ENCODE measurements around the gene ABHD12.

DNA sequence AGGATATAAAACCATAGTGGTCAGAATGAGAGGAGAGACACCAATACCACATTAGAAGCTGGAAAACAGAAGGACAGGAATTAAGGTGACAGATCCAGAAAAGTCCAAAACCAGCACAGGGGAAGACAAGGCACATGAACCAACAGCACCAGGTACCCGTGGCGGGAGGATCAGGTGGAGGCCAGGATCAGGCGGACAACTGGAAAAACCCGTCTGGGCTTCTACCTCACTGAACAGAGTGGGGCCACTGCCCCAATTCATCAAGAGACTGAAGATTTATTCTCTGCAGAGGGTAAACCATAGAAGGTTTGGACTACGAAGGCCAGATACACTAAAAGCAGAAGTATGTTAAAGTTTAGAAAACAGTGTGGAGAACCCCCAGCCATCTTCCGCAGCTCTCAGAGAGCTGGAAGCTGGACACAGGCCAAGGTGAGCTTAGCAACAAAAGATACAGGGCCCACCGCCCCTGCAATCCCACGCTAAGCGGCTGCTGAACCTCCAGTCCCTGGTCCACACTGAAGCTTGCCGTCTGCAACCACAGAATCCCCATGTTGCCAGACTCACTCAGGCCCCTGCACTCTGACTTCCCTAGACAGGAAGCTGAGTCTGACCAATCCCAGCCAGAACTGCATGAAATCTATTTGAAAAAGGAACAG, 29.9 kb downstream of the ABHD12 start:
- TF ChIP-seq, protein P1, sequence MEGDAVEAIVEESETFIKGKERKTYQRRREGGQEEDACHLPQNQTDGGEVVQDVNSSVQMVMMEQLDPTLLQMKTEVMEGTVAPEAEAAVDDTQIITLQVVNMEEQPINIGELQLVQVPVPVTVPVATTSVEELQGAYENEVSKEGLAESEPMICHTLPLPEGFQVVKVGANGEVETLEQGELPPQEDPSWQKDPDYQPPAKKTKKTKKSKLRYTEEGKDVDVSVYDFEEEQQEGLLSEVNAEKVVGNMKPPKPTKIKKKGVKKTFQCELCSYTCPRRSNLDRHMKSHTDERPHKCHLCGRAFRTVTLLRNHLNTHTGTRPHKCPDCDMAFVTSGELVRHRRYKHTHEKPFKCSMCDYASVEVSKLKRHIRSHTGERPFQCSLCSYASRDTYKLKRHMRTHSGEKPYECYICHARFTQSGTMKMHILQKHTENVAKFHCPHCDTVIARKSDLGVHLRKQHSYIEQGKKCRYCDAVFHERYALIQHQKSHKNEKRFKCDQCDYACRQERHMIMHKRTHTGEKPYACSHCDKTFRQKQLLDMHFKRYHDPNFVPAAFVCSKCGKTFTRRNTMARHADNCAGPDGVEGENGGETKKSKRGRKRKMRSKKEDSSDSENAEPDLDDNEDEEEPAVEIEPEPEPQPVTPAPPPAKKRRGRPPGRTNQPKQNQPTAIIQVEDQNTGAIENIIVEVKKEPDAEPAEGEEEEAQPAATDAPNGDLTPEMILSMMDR (conservative IDR thresholded peaks at IDR 0.05 in 1 of 2, IDR thresholded peaks at IDR 0.05 in 1 of 2; ENCODE audit: extremely low read depth in 1 of 2, insufficient read depth in 1 of 2, low read depth in 1 of 2, low read length in 2 of 2), result no peak
- no peak for TF ChIP-seq EZH2 (IDR thresholded peaks at IDR 0.05; ENCODE audit: borderline replicate concordance, low read length)

All from mammary epithelial cell (primary cell).